ENCODE results near the gene MAPK14. TPM values are rescaled to one million over a fixed set of nuclear protein-coding genes. Genes with fewer than 3 reads are reported as not detected.

MAPK14 gene
- total and polyA plus RNA-seq, 7 donors, result 11.8 to 42.0 (median 31.0) TPM

DNA sequence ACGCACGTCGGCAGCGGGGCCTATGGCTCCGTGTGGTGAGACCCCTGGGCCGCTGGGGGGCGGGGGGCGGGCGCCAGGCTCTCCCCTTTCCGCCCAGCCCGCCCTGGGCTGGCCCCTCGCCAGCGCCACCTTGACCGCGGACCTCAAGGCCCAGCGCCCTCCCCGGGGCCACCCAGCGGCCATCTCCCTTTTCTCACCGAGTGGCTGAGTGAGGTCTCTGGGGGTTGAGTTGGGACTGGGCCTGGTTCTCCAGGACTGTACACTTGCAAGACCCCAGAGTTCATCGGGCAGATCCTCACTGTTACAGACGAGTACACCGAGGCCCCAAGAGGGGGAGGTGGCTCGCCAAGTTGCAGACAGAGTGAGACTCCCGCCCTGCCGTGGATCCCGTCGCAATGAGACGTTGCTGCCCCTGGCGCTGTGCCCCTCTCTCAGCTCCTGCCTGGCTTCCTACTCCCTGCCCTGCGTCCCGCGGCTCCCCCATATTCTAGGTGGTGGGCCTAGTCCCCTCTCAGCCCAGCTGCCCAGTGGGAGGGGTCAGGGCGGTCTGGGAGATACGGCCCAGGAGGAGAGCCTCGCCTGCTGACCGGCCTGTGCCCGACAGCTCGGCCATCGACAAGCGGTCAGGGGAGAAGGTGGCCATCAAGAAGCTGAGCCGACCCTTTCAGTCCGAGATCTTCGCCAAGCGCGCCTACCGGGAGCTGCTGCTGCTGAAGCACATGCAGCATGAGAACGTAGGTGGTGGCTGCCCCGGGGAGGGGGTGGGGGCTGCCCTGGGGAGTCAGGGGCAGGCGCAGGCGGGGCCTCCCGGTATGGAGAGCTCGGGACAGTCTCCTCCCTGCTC is 103.3 kb downstream of the MAPK14 start:
- DNase-seq (peak; percentile 58 to 71), ATAC-seq (peak in 3 of 4 donors; percentile 23 to 39 (median 26))
- WGBS, 3 donors, result 36 to 49% (median 42%) methylated on average over 41 to 52 of the region's 52 CpGs
- Histone ChIP-seq H3K9me3 (no peaks in the 10 kb centered on the region), H3K27me3 (ENCODE audit: insufficient read depth in 3 of 3, low read length in 2 of 3) (peaks cover 0 to 22% (median 4%) of the 10 kb centered on the region in 3 donors), H3K27ac (no peak overlapping the region), H3K4me3 (peak overlapping the region; percentile 62), H3K4me1 (peaks cover 3% of the 10 kb centered on the region), H3K36me3 (ENCODE audit: insufficient read depth in 1 of 2, low read depth in 1 of 2) (no peaks in the 10 kb centered on the region)
- TF ChIP-seq, protein P1, sequence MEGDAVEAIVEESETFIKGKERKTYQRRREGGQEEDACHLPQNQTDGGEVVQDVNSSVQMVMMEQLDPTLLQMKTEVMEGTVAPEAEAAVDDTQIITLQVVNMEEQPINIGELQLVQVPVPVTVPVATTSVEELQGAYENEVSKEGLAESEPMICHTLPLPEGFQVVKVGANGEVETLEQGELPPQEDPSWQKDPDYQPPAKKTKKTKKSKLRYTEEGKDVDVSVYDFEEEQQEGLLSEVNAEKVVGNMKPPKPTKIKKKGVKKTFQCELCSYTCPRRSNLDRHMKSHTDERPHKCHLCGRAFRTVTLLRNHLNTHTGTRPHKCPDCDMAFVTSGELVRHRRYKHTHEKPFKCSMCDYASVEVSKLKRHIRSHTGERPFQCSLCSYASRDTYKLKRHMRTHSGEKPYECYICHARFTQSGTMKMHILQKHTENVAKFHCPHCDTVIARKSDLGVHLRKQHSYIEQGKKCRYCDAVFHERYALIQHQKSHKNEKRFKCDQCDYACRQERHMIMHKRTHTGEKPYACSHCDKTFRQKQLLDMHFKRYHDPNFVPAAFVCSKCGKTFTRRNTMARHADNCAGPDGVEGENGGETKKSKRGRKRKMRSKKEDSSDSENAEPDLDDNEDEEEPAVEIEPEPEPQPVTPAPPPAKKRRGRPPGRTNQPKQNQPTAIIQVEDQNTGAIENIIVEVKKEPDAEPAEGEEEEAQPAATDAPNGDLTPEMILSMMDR (IDR thresholded peaks at IDR 0.05), result no peak
- intact Hi-C loops (cut with DNase I), result no loop called here

DNA sequence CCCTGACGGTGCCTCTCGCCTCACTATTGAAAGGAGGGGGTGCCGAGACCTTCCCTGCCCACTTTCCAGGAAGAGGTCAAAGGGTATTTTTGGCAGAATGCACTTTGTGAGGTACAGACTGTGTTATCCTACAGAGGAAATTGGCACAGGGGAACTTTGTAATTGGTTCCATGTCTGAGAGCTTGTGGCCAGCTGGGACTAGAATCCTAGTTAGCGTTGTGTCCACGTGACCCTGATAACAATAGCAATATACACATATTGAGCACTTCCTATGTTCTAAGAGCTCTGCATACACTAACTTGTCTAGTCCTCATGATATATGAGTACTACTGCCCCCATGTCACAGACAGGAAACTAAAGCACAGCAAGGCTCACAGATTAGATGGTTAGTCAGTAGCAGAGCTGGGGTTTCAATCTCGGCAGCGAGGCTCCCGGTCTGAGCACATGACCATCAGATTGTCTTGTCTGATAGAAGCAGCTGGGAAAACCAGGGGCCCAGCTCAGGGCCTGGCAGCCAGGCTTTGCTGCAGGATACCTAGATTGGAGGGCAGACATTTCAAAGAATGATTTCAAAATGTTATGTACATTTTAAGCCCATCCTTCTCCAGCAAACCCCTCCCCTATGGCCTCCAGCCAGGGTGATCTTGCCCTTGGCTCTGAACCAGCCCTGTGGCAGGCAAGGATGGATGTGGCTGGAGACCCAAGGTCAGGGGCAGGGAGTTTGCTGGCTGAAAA is 104.1 kb downstream of the MAPK14 start:
- Histone ChIP-seq H3K36me3 (ENCODE audit: insufficient read depth in 1 of 2, low read depth in 1 of 2) (no peaks in the 10 kb centered on the region), H3K27ac (no peak overlapping the region), H3K9me3 (no peaks in the 10 kb centered on the region), H3K27me3 (ENCODE audit: insufficient read depth in 3 of 3, low read length in 2 of 3) (peaks cover 0 to 22% (median 4%) of the 10 kb centered on the region in 3 donors), H3K4me3 (peak overlapping the region; percentile 62), H3K4me1 (peaks cover 3% of the 10 kb centered on the region)
- TF ChIP-seq, protein P1 (IDR thresholded peaks at IDR 0.05), result no peak
- intact Hi-C loops (cut with DNase I), result no loop called here
- 43 to 55% (median 46%) methylated on average over 8 of the region's 8 CpGs for WGBS, 3 donors
- peak in 1 of 2 donors; percentile 39 for DNase-seq
- ATAC-seq, result no peak

DNA sequence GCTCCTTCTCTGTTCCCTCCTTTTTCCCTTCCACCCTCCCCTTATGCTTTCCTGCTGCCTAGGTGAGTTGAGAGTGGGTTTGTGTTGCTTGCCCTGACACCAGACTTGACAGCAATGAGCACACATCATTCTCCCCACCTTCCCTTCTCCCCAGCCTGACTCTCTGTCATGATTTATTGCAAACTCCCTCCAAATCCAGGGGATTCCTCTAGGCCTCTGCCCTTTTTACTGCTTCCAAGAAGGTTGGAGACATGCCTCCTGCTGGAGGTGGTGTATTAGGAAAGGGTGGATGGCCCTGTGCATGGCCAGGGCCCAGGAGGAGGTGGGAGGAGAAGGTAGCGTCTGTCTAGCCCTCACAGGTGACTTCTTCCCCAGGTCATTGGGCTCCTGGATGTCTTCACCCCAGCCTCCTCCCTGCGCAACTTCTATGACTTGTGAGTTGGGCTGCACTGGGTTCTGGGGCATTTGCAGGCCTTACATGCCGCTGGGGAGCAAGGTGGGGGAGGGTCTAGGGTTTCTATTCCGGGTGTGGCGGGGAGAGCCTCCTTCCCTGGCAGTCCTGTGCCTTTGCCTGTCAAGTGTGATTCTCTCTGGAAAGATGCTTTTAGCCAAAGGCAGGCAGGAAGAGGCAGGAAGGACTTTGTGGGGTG is 104.8 kb downstream of the MAPK14 start:
- TF ChIP-seq, protein P1 (IDR thresholded peaks at IDR 0.05), result no peak
- ATAC-seq, result no peak
- H3K4me3 ChIP-seq, result no peak overlapping the region
- DNase-seq, result no peak
- H3K36me3 ChIP-seq (ENCODE audit: insufficient read depth in 1 of 2, low read depth in 1 of 2), result no peaks in the 10 kb centered on the region
- H3K27ac ChIP-seq, result no peak overlapping the region
- no peaks in the 10 kb centered on the region for H3K9me3 ChIP-seq
- WGBS, 3 donors, result 93 to 96% (median 95%) methylated on average over 5 of the region's 5 CpGs
- peaks cover 0 to 22% (median 4%) of the 10 kb centered on the region in 3 donors for H3K27me3 ChIP-seq (ENCODE audit: insufficient read depth in 3 of 3, low read length in 2 of 3)
- H3K4me1 ChIP-seq, result peaks cover 3% of the 10 kb centered on the region
- intact Hi-C loops (cut with DNase I), result no loop called here

DNA sequence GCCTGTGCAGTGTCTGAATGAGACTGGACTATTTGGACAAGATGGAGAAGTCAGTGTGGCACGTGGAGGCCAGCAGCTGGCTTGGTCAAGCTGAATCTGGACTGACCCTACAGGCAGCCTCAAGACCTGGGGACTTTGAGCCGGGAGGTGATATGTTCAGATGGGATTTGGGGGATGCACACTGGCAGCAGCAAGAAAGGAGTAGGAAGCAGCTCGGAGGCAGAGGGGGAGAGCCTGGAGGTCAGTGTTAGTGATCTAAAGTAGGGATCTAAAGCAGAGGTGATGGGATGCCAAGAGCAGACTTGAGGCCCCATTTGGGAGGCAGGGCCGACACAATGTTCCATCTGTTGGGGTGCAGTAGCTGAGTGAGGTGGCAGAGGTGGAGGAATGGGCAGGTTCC is 105.5 kb downstream of the MAPK14 start:
- no peak for DNase-seq
- H3K27ac ChIP-seq, result no peak overlapping the region
- H3K4me1 ChIP-seq, result peaks cover 3% of the 10 kb centered on the region
- no peaks in the 10 kb centered on the region for H3K36me3 ChIP-seq (ENCODE audit: insufficient read depth in 1 of 2, low read depth in 1 of 2)
- intact Hi-C loops (cut with DNase I), result no loop called here
- H3K27me3 ChIP-seq (ENCODE audit: insufficient read depth in 3 of 3, low read length in 2 of 3), result peaks cover 0 to 22% (median 4%) of the 10 kb centered on the region in 3 donors
- H3K4me3 ChIP-seq, result no peak overlapping the region
- no peak for ATAC-seq
- 87 to 97% (median 91%) methylated on average over 4 of the region's 4 CpGs for WGBS, 3 donors
- TF ChIP-seq, protein P1 (IDR thresholded peaks at IDR 0.05), result no peak
- no peaks in the 10 kb centered on the region for H3K9me3 ChIP-seq

All from psoas muscle (tissue), 8 donors.